ENCODE measurements around the gene DOCK10.

The DOCK10 gene

GRCh38 chr2:224869601-224870233, 172.6 kb downstream of the DOCK10 start:
- DNase-seq: peak; percentile 89

GRCh38 chr2:224865016-224865415, 177.3 kb downstream of the DOCK10 start:
- no peak for DNase-seq

- DNase-seq: no peak
Measured at GRCh38 chr2:224861266-224861665, 181.0 kb downstream of the DOCK10 start.

- no peak for DNase-seq
Measured at GRCh38 chr2:224860786-224861185, 181.5 kb downstream of the DOCK10 start.

- no peak for DNase-seq
Measured at GRCh38 chr2:224851811-224852210, 190.5 kb downstream of the DOCK10 start.

GRCh38 chr2:224850081-224850480, 192.2 kb downstream of the DOCK10 start:
- no peak for DNase-seq

GRCh38 chr2:224849264-224849663, 193.0 kb downstream of the DOCK10 start:
- no peak for DNase-seq

GRCh38 chr2:224847961-224848850, 194.1 kb downstream of the DOCK10 start:
- DNase-seq: peak; percentile 88

GRCh38 chr2:224847381-224847780, 194.9 kb downstream of the DOCK10 start:
- no peak for DNase-seq

- DNase-seq: no peak
Measured at GRCh38 chr2:224846686-224847085, 195.6 kb downstream of the DOCK10 start.

- no peak for DNase-seq
Measured at GRCh38 chr2:224846161-224846560, 196.1 kb downstream of the DOCK10 start.

GRCh38 chr2:224843141-224843540, 199.1 kb downstream of the DOCK10 start:
- peak; percentile 47 for DNase-seq

- no peak for DNase-seq
Measured at GRCh38 chr2:224841910-224842309, 200.4 kb downstream of the DOCK10 start.

GRCh38 chr2:224838335-224838734, 203.9 kb downstream of the DOCK10 start:
- DNase-seq: no peak

GRCh38 chr2:224837558-224837957, 204.7 kb downstream of the DOCK10 start:
- DNase-seq: peak; percentile 72

GRCh38 chr2:224837066-224837465, 205.2 kb downstream of the DOCK10 start:
- DNase-seq: no peak

GRCh38 chr2:224836263-224836662, 206.0 kb downstream of the DOCK10 start:
- no peak for DNase-seq

- no peak for DNase-seq
Measured at GRCh38 chr2:224835405-224835804, 206.9 kb downstream of the DOCK10 start.

GRCh38 chr2:224833986-224834385, 208.3 kb downstream of the DOCK10 start:
- DNase-seq: no peak

GRCh38 chr2:224832207-224832606, 210.1 kb downstream of the DOCK10 start:
- DNase-seq: no peak

- DNase-seq: no peak
Measured at GRCh38 chr2:224831530-224831929, 210.7 kb downstream of the DOCK10 start.

GRCh38 chr2:224820283-224820991, 221.8 kb downstream of the DOCK10 start:
- DNase-seq: peak; percentile 26

GRCh38 chr2:224819075-224819474, 223.2 kb downstream of the DOCK10 start:
- no peak for DNase-seq

GRCh38 chr2:224817676-224818075, 224.6 kb downstream of the DOCK10 start:
- DNase-seq: no peak

Measured in NCI-H226 (cell line).